Epithelial cell of proximal tubule (primary cell): ENCODE data around the gene SHB. TPM values are rescaled to one million over a fixed set of nuclear protein-coding genes. Genes with fewer than 3 reads are reported as not detected.

Experiments used
- DNase-seq: peaks from one replicate; pipeline ENCODE4 v3.0.0-alpha.2; 2011; ENCODE audit warnings: low read depth
- H3K4me3 ChIP-seq: 2 replicates; pipeline ENCODE4 v1.5.1; 2011; ENCODE audit warnings: low read depth, mild to moderate bottlenecking, low read length
- total RNA-seq: library from RNA; depleted of rRNA; stranded (reverse); fragments of >200 nt; gene quantifications from 2 replicates; pipeline ENCODE4 v1.2.3, GENCODE V29; 2015
- TF ChIP-seq, protein P1 (sequence below): conservative IDR thresholded peaks from 2 replicates; pipeline ENCODE4 v1.5.1; 2012; ENCODE audit warnings: low read depth, mild to moderate bottlenecking, low read length

SHB gene
- total RNA-seq, 1 donor from 2014 or later, result 32.7 TPM

DNA sequence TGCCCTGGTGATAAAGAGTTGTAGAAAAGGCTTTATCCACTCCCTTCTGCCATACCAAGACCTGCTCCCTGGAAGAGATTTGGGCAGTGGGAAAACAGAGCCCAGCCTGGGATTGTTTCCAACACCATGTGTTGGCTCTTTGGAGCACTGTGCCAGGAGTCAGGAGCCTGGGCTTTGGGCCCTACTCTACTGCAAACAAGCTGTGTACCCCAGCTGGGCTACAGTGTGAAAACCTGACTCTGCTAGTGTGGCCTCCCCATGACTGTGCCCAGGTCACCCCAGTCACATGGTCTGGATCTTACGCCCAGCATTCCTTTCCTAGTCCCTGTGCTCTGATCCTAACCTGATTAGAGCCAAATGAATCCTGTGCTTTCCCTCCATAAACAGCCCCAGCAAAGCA lies 39.3 kb upstream of the SHB start:
- TF ChIP-seq, protein P1, sequence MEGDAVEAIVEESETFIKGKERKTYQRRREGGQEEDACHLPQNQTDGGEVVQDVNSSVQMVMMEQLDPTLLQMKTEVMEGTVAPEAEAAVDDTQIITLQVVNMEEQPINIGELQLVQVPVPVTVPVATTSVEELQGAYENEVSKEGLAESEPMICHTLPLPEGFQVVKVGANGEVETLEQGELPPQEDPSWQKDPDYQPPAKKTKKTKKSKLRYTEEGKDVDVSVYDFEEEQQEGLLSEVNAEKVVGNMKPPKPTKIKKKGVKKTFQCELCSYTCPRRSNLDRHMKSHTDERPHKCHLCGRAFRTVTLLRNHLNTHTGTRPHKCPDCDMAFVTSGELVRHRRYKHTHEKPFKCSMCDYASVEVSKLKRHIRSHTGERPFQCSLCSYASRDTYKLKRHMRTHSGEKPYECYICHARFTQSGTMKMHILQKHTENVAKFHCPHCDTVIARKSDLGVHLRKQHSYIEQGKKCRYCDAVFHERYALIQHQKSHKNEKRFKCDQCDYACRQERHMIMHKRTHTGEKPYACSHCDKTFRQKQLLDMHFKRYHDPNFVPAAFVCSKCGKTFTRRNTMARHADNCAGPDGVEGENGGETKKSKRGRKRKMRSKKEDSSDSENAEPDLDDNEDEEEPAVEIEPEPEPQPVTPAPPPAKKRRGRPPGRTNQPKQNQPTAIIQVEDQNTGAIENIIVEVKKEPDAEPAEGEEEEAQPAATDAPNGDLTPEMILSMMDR, result no peak
- DNase-seq, result no peak
- no peak overlapping the region for H3K4me3 ChIP-seq

DNA sequence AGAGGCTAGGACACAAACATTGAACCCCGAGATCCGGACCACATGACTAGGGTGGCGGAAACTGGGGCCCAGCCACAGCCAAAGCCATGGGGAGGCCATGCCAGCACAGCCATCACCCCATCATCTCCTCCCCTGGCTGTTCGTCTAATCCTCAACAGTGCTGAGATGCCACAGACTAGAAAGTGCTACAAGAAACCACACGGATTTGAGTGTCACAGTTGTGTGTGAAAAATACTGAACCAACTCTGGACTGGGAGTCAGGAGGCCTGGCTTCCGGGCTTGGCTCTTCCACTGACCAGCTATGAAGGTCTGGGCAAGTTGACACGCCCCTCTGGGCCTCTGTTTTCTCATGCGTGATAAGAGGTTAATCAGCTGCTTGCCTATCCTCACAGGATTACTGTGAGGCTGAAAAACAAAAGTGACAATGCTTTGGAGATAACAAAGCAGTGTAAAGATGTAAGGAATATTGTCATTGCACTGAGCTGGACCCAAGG lies 38.8 kb upstream of the SHB start:
- no peak overlapping the region for H3K4me3 ChIP-seq
- DNase-seq, result no peak
- TF ChIP-seq, protein P1, result no peak

DNA sequence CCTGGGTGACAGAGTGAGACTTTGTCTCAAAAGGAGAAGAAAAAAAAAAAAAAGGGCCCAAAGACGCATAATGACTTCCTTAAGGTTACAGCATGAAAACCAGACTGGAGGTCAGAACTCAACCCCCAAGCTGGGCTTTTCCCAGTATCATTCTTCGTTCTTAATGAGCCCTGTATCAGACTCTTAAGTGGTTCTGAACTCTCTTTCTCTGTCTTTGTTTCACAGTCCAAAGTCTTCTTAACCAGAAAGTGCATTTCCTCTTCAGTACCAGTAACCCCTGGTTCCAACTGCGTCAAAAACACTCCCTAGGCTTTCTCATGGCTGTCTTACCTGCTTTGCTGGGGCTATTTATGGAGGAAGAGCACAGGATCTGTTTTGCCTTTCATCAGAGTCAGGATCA lies 38.4 kb upstream of the SHB start:
- DNase-seq, result no peak
- H3K4me3 ChIP-seq, result no peak overlapping the region
- TF ChIP-seq, protein P1, result no peak

DNA sequence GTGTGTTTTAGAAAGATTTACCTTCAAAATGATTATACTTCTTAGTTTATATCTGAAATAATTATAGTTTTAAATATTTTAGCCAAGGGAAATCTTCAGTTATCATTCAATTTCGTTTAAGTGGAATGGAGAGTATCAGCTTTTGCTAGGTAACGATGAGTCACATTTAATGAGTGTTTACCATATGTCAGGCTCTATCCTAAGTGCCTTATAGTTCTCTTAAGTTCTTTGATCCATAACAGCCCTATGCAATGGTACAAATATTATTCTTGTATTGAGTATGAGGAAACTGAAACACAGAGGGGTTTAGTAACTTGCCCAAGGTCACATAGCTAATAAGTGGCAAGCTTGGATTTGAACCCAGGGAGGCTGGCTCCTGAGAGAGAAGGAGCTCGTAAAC lies 37.5 kb upstream of the SHB start:
- no peak overlapping the region for H3K4me3 ChIP-seq
- no peak for DNase-seq
- TF ChIP-seq, protein P1, result no peak

DNA sequence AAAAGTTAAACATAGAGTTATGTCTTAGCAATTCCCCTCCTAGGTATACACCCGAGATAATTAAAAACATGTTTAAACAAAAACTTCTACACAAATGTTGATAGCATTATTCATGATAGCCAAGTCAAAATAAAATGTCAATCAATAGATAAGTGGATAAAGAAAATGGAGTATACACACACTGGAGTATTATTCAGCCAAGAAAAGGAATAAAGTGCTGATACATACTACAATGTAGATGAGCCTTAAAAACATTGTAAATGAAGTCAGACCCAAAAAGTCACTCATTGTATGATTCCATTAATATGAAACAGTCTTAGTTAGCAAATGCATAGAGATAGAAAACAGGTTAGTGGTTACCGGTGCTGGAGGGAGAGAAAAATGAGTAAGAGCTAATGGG lies 34.3 kb upstream of the SHB start:
- no peak for DNase-seq
- TF ChIP-seq, protein P1, result no peak
- no peak overlapping the region for H3K4me3 ChIP-seq

DNA sequence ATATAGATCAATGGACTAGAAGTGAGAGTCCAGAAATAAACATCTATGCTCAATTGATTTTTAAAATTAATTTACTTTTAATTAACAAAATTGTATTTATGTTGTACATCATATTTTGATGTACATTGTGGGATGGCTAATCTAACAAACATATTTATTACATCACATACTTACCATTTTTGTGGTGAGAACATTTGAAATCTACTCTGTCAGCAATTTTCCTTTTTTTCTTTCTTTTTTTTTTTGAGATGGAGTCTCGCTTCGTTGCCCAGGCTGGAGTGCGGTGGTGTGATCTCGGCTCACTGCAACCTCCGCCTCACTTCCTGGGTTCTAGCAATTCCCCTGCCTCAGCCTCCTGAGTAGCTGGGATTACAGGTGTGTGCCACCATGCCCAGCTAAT lies 32.4 kb upstream of the SHB start:
- no peak for DNase-seq
- no peak overlapping the region for H3K4me3 ChIP-seq
- TF ChIP-seq, protein P1, result no peak

DNA sequence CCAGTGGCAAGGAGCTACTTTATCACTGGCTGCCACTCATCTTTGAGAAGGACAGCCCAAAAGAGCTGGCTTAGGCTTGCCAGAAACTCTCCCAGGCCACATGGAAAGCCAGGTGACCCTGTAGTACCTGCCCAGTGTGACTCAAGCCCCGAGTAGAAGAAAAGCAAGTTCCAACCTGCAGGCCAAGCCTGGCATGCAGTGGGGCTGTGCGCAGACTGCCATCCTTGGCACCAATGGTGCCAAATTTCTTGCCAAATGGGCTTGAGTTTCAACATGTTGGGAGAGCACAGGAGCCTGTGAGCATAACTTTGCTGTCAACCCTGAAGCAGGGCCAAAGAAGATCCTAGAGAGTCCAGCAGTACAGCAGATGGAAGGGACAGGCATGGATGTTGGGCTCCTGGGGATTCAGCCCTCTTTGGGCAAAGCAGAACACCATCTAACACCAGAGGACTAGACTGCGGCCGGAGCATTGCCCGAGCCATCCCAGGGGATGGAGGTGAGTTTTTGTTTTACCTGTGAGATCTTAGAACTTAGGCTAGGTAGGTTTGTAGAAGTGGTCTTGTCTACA lies 27.3 kb upstream of the SHB start:
- no peak for DNase-seq
- TF ChIP-seq, protein P1, result no peak
- H3K4me3 ChIP-seq, result no peak overlapping the region
